Stimulated activated CD4-positive, alpha-beta T cell treated with anti-CD3 and anti-CD28 coated beads, Interleukin-2, amount 100 ng/mL, for 48 hours (primary cell): Measurements from ENCODE around the gene PXMP2.
"Not testable (repeated sequence)": the region's sequence is repeated elsewhere in the genome, so short reads cannot be mapped to it uniquely, and the experiment has no call there.

Experiments used
- DNase-seq, 2 donors: peaks; one replicate each; pipeline ENCODE4 v3.0.0-alpha.2; 2020

PXMP2 gene

GRCh38 chr12:132660996-132661395 lies 26.4 kb upstream of the PXMP2 start:
- DNase-seq = no peak

GRCh38 chr12:132661972-132662371 lies 25.4 kb upstream of the PXMP2 start:
- DNase-seq = no peak

GRCh38 chr12:132662901-132663755 lies 24.3 kb upstream of the PXMP2 start:
- no peak for DNase-seq

GRCh38 chr12:132664206-132665148 lies 22.9 kb upstream of the PXMP2 start:
- DNase-seq = no peak

GRCh38 chr12:132665149-132665491 lies 22.3 kb upstream of the PXMP2 start:
- no peak for DNase-seq

- no peak for DNase-seq
Measured at GRCh38 chr12:132665794-132666193, 21.6 kb upstream of the PXMP2 start.

GRCh38 chr12:132668191-132669088 lies 18.9 kb upstream of the PXMP2 start:
- DNase-seq = no peak

- DNase-seq = no peak
Measured at GRCh38 chr12:132669166-132669879, 18.1 kb upstream of the PXMP2 start.

- DNase-seq = no peak
Measured at GRCh38 chr12:132672116-132672515, 15.3 kb upstream of the PXMP2 start.

GRCh38 chr12:132672678-132673077 lies 14.7 kb upstream of the PXMP2 start:
- DNase-seq = no peak

- DNase-seq = no peak
Measured at GRCh38 chr12:132673288-132674179, 13.9 kb upstream of the PXMP2 start.

- no peak for DNase-seq
Measured at GRCh38 chr12:132674561-132674960, 12.8 kb upstream of the PXMP2 start.

- DNase-seq = no peak
Measured at GRCh38 chr12:132675757-132676432, 11.5 kb upstream of the PXMP2 start.

GRCh38 chr12:132677492-132677891 lies 9.9 kb upstream of the PXMP2 start:
- DNase-seq = no peak

- DNase-seq = no peak
Measured at GRCh38 chr12:132685400-132685799, 2.0 kb upstream of the PXMP2 start.

GRCh38 chr12:132686825-132687210 lies 569 bp upstream of the PXMP2 start:
- no peak for DNase-seq

GRCh38 chr12:132689227-132689626 lies 1.8 kb downstream of the PXMP2 start:
- DNase-seq = no peak

GRCh38 chr12:132690112-132690511 lies 2.7 kb downstream of the PXMP2 start:
- no peak for DNase-seq

- not testable (repeated sequence) for DNase-seq
Measured at GRCh38 chr12:132692030-132692429, 4.6 kb downstream of the PXMP2 start.

- DNase-seq = not testable (repeated sequence)
Measured at GRCh38 chr12:132694888-132695287, 7.5 kb downstream of the PXMP2 start.
